HG03108 (cell line): ENCODE results near the gene DOCK8.

Experiments used
- ATAC-seq: cut with Tn5 transposase; IDR thresholded peaks from one replicate; pipeline ENCODE4 v1.9.1; 2021; ENCODE audit warnings: moderate library complexity; ENCODE audit not compliant: unreplicated experiment

DOCK8 gene

GRCh38 chr9:304106-304505, 89.4 kb downstream of the DOCK8 start:
- no peak for ATAC-seq

DNA sequence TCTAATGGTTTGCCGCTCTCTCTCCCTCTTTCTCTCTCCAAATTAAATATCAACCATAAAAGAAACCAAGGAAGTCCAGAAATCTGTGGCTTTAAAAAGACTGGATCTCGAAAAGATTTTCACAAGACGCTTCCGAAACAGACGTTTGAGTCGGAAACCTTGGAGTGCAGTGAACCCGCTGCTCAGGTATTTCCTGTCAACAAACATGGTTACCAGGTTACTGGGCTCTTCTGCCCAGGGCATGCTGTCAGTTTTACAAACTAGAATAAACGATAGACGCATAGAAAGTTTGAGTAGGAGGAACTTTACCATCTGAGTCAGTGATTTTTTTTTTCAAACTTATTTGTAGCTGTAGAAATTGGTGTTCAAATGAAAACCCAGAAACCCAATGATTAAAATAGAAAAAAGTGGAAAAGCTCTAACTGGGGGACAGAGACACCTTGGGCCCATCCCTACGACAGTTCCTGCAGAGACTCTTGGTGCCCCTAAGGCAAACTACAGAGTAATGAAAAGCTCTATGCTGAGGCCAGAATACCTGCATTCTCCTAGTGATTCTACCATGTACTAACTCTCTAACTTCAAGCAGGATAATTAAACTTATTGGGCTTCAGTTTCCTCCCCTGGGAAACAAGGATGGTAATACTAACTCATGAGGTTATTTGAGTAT, 90.0 kb downstream of the DOCK8 start:
- ATAC-seq, result no peak

DNA sequence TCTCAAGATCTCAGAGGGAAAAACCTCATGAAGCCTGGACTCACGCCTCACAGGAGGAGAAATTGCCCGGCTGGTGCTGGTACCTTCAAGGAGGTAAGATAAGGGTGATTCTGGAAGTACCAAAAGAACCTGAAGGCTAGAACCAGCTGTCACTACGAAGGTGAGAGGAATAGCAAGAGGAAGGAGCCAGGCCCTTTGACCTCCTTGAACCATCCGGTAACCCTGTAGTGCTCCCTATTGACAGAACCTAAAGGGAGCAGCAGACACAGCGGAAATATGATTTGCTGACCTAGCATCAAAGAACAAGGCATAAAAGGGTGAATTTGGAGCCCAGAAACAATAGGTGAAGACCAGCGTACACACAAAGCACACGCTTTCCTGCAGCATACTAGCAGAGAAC, 92.2 kb downstream of the DOCK8 start:
- no peak for ATAC-seq

DNA sequence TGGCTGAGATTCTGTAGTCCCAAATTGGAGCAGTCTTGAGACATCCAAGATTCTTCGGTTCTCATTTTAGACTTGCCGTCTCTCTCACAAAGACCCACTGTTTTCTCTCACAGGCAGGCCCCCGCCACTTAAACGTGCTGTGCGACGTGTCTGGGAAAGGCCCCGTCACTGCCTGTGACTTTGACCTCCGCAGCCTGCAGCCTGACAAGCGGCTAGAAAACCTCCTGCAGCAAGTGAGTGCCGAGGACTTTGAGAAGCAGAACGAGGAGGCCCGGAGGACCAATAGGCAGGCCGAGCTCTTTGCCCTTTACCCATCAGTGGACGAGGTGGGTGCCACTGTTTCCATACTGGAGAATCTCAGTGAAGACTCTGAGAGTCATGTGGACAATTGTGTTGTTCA, 97.2 kb downstream of the DOCK8 start:
- no peak for ATAC-seq

- no peak for ATAC-seq
Observed at GRCh38 chr9:312596-313320, 98.1 kb downstream of the DOCK8 start.

DNA sequence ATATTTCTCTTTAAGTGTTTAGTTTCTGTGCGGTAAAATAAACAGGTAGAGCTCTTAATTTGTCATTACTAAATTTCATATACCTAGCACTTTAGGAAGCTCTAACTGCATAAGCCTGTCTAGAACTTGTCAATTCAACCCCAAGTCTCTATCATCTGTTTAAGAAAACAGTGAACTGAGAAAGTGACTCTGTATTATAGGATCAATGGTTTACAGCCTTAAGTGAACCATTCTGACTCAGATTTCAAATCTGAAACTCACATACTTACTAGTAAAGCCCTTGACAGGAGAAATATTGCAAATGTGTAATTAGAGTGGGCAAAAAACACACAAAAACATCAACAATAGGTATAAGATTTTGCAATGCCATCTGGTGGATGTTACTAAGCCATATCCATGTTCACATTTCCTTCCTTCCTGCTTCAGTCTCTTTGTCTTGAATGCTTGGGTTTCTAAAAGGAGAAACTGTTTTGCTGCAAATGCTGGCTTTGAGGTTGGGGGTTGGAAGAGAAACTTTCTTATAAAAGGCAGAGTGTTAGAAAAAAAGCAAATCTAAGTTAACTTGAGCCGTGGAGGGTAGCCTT, 101.8 kb downstream of the DOCK8 start:
- ATAC-seq, result no peak

DNA sequence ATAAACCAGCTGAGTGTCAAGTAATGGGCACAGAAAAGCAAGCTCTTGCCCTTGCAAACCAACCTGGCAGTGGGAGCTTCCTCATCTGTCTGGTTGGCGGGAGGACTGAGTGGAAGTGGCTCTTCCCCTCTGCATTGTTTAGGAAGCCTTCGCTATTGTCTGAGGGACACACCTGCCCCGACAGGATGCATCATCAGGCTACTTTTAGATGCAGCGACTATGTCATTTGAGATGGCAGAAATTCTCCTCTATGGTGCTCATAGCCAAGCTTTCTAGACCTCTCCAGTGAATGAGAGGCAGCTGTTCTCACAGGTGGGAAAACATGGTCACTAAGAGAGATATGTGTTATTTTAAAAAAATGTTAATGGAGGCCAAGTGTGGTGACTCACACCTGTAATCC, 104.0 kb downstream of the DOCK8 start:
- ATAC-seq, result no peak

GRCh38 chr9:324971-325370, 110.3 kb downstream of the DOCK8 start:
- ATAC-seq, result no peak

GRCh38 chr9:326667-327066, 112.0 kb downstream of the DOCK8 start:
- no peak for ATAC-seq

GRCh38 chr9:328453-328852, 113.8 kb downstream of the DOCK8 start:
- no peak for ATAC-seq

GRCh38 chr9:331197-331596, 116.5 kb downstream of the DOCK8 start:
- no peak for ATAC-seq

GRCh38 chr9:335373-335772, 120.7 kb downstream of the DOCK8 start:
- ATAC-seq, result no peak

- no peak for ATAC-seq
Observed at GRCh38 chr9:336039-336438, 121.4 kb downstream of the DOCK8 start.

DNA sequence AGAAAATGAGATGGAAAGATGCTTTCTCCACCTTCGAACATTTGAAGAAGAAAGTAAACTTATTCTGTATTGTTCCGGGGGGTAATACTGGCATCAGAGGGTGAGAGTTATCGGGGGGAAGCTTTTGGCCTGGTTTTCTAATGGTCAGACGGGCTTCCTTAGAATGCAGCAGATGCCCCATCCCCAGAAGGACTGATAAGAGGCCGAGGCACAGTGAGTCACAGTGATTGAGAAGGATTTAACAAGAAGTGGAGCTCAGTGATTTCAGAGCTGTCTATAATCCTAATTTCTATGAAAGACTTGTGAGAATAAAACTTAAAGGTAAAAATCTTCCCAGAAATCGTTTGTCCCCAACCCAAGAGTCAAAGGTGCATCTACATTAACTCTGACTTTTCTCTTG, 123.9 kb downstream of the DOCK8 start:
- ATAC-seq, result no peak

DNA sequence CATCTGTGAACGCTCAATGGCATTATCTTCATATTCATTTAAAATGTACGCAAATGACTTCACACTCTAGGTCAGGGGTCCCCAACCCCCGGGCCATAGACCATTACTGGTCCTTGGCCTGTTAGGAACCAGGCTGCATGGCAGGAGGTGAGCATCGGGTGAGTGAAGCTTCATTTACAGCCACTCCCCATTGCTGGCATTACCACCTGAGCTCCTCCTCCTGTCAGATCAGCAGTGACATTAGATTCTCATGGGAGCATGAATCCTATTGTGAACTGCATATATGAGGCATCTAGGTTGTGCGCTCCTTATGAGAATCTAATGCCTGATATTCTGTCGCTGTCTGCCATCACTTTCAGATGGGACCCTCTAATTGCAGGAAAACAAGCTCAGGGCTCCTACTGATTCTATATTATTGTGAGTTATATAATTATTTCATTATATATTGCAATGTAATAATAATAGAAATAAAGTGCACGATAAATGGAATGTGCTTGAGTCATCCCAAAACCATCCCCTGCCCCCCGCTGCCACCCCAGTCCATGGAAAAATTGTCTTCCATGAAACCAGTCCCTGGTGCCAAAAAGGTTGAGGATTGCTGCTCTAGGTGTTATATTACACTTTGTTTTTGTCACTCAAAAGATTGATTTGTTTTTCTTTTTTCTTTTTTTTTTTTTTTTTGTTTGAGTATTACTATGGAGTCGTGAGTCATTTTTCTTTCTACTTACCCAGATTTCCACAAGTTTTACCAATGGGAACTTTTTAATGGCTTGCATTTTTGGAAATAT, 127.2 kb downstream of the DOCK8 start:
- ATAC-seq, result no peak

DNA sequence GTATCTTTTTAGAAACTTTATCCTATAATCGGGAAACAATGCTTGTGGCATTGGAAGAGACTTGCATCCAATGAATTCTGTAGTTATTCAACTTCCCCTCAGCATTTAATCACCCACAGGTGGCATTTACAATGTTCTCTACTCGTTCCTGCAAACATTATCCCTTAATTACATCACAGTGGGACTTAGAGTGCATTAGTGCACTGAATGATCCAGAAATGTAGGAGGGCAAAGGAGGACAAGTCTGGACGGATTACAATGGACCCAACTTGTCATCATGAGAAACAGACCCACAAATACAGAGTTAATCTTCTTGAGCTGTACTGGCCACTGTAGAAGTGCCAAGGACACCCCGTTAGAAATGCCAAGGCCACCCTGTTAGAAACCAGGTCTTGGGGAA, 129.1 kb downstream of the DOCK8 start:
- no peak for ATAC-seq

GRCh38 chr9:346111-346571, 131.5 kb downstream of the DOCK8 start:
- ATAC-seq, result no peak

DNA sequence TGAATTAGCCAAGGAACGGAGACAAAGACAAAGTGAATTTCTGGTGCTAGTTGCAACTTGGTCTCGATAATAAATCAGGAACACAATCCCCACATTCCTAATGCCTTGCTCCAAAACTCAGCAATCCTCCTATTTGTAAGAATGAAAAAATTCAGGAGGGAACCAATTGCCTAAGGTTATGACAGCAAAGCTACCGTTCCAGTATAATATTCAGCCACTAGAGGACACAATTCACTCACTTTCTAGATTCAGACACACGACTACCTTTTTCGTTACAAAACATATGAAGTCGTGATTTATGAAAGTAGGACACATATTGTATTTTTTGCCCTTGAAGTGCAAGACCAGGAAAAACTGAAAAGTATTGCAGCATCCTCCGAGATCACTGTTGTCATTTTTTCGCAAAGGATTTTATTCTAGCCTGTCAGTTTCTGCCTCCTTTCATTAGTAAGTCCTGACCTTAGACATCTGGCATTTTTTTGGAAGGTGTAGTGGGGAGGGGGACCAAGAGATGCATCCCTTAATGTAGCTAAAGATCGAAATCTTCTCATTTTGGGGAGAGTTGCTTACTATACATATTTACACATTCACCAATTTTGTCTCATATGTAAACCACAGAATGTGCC, 133.1 kb downstream of the DOCK8 start:
- no peak for ATAC-seq

DNA sequence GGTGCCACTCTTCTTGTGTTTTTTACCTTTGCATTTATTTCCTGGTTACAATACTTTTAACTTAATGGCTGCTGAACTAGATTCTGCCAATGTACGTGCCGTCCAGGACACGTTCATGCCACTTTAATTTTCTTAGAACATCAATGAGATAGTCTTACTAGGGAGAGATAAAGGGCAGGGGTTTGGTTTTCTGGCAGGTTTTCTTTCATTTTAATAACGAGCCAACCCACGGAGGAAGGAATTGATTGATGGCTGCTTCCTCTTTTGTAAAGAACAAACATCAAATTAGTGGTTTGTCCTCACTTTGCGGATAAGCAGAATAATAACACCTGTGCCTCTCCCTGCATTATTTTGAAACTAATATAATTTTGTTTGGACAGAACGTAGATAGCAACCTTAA, 135.7 kb downstream of the DOCK8 start:
- ATAC-seq, result no peak

DNA sequence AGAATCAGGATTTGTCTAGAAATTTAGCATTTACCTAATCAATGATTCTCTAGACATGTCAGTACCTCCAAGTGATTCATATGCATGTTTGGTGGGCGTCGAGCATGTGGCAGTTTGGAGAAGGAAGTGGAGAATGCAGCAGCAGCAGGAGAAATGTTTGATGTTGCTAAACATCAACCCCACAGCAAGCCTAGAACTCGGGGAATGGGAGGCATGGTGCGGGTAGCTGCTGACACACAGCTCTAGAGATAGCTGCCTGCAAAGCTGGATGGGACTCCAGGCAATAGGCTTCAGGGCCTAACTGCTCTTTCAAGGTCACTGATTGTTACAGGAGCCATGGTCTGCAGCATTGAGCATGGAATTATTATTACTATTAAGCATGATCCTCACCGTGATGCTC, 137.3 kb downstream of the DOCK8 start:
- ATAC-seq, result no peak

DNA sequence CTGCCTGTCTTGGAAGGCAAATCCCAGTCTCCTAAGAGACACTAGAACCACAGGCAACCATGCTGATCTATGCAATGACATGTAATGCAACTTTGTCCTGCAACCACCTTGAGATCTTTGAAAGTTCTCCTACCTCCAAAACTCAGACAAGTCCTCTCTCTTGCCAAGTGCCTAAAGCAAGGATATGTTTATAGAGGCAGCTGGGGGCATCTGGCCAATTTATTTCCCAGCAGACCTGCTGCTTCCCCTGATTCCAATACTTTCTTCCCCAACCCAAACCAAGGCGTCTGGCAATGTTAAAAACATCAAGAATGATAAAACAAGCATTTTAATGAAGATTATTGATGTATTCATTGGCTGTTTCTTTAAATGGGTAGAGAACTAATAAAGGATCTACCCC, 138.4 kb downstream of the DOCK8 start:
- no peak for ATAC-seq
